ENCODE results near the gene RPS19BP1. TPM values are rescaled to one million over a fixed set of nuclear protein-coding genes. Genes with fewer than 3 reads are reported as not detected.

RPS19BP1 gene
- total RNA-seq, 1 donor from 2014 or later = 59.0 TPM

DNA sequence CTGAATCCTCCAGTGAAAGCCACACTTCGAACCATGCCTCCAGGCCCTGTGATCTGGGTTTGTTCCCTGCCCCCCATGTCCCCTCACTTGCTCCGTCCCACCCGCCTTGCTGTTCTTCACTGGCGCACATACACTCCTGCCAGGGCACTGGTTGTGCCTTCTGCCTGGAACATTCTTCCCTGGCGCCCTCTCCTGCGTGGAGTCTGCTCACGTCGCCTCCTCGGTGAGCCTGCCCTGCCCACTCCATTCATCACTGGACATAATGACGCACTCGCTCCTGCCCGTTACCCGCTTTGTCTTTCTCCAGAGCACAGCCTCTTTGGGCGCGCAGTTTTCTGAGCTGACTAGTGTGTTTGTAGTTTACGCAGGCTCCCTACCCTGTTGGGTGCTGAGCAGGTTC lies 51.5 kb downstream of the RPS19BP1 start:
- DNase-seq = no peak
- ATAC-seq (ENCODE audit: poor library complexity) = no peak
- intact Hi-C loops (cut with DNase I) = no loop called here

DNA sequence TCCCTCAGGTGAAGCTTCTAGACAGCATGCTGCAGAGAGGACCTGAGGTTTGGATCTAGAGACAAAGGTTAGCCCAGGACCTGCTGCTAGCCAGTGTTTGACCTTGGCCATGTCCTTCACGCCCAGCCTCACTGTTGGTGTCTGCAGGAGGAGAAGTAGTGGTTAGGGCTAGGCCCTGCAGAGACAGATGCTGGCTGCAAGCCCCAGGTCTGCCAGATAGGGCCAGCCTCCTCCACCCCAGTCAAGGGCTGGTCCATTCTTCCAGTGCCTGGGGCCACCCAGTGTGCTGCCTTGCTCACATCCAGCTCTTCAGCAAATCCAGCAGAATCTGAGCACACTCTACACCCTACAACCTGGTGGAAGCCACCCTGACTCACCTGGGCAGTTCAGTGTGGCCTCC lies 52.0 kb downstream of the RPS19BP1 start:
- DNase-seq (no peak), ATAC-seq (ENCODE audit: poor library complexity) (no peak)

DNA sequence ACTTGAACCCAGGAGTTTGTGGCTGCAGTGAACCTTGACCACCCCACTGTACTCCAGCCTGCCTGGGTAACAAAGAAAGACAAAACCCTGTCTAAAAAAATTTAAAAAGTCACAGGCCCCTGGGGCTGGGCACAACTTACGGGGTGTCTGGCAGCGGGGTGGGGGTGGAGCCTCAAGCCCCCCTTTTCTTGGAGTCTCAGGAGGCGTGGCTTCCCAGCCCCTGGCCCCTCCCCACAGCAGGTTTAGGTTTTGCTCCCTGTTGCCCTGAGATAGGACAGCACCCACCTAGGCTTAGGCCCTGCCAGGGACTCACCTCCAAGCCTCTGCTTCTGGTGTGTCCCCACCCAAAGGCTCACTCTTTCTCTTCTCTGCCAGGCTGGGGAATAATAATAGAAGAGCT lies 53.3 kb downstream of the RPS19BP1 start:
- ATAC-seq (ENCODE audit: poor library complexity) (no peak), DNase-seq (no peak)
- intact Hi-C loops (cut with DNase I) = no loop called here

More for the DNA sequence above, 52.0 kb downstream of the RPS19BP1 start:
- intact Hi-C loops (cut with DNase I) = no loop called here

Other genes with a start within 250 kb of the RPS19BP1 start
- 300 TPM for gene RPL3, start 213.1 kb downstream of the RPS19BP1 start, total RNA-seq
- gene SYNGR1, start 182.8 kb downstream of the RPS19BP1 start, total RNA-seq = 32.2 TPM
- gene TAB1, start 133.0 kb downstream of the RPS19BP1 start, total RNA-seq = 17.3 TPM
- 3.9 TPM for gene MGAT3, start 75.7 kb downstream of the RPS19BP1 start, total RNA-seq
- 16.7 TPM for gene MIEF1, start 30.5 kb downstream of the RPS19BP1 start, total RNA-seq
- gene ATF4, start 12.2 kb downstream of the RPS19BP1 start, total RNA-seq = 200 TPM
- 0.03 TPM for gene CACNA1I, start 38.0 kb upstream of the RPS19BP1 start, total RNA-seq

All from Right ventricle myocardium superior (tissue), 1 donor.